HEK293 (cell line): ENCODE results near the gene RCL1.
"Not testable (repeated sequence)": the region's sequence is repeated elsewhere in the genome, so short reads cannot be mapped to it uniquely, and the experiment has no call there.

ENCODE experiments used
- CTCF ChIA-PET: fragments of 350-600 bp; formaldehyde crosslinking; extraction: SDS; loops from one replicate; lab custom pipeline; 2021; ENCODE audit warnings: antibody characterized with exemption; lab: Yijun Ruan, JAX
- POLR2A ChIA-PET: fragments of 300-600 bp; formaldehyde crosslinking; extraction: SDS; loops from one replicate; lab custom pipeline; 2020; ENCODE audit warnings: antibody characterized with exemption, inconsistent platforms; lab: Yijun Ruan, JAX
- H3K27ac ChIP-seq: fragments of 200-500 bp; sonication (Bioruptor generic); 2 replicates; pipeline ENCODE4 v1.5.1; 2014; ENCODE audit warnings: low read depth, low read length, control low read depth, inconsistent platforms; ENCODE audit errors: extremely low read depth
- H3K36me3 ChIP-seq, 2 experiments: fragments of 200-500 bp in 1 of 2; sonication (Bioruptor generic) in 1 of 2; 1 replicate in 1 of 2; 2 replicates in 1 of 2; pipeline ENCODE4 v1.5.1; 2014 to 2017; ENCODE audit warnings: inconsistent platforms in 2 of 2, low read length in 2 of 2; ENCODE audit not compliant: control insufficient read depth in 2 of 2, insufficient read depth in 1 of 2
- H3K4me1 ChIP-seq: fragments of 200-500 bp; sonication (Bioruptor generic); 2 replicates; pipeline ENCODE4 v1.5.1; 2014; ENCODE audit warnings: mild to moderate bottlenecking, low read length, inconsistent platforms; ENCODE audit not compliant: control insufficient read depth, insufficient read depth
- H3K4me3 ChIP-seq: 2 replicates; pipeline ENCODE4 v1.5.1; 2011; ENCODE audit warnings: low read depth, mild to moderate bottlenecking, control low read depth, low read length, moderate library complexity
- H3K9me3 ChIP-seq: fragments of 200-500 bp; sonication (Bioruptor generic); 2 replicates; pipeline ENCODE4 v1.5.1; 2014; ENCODE audit warnings: low read depth, low read length, inconsistent platforms; ENCODE audit not compliant: control insufficient read depth, insufficient read depth
- GFI1B ChIP-seq: fragments of 450-650 bp; formaldehyde crosslinking; IDR thresholded peaks from 2 replicates; pipeline ENCODE4 v1.5.1; 2016; ENCODE audit warnings: missing biosample characterization, missing genetic modification characterization
- SP2 ChIP-seq: fragments of 450-650 bp; formaldehyde crosslinking; IDR thresholded peaks from 2 replicates; pipeline ENCODE4 v1.5.1; 2016; ENCODE audit warnings: missing biosample characterization, missing genetic modification characterization
- TRIM28 ChIP-seq: IDR thresholded peaks from 2 replicates; pipeline ENCODE4 v1.6.1; 2011; ENCODE audit warnings: low read length, control low read depth, borderline replicate concordance
- ZNF140 ChIP-seq: fragments of 450-650 bp; formaldehyde crosslinking; IDR thresholded peaks from 2 replicates; pipeline ENCODE4 v1.5.1; 2016; ENCODE audit warnings: missing biosample characterization, missing genetic modification characterization
- ZNF148 ChIP-seq: fragments of 450-650 bp; formaldehyde crosslinking; IDR thresholded peaks from 2 replicates; pipeline ENCODE4 v1.5.0; 2017; ENCODE audit warnings: missing biosample characterization, missing genetic modification characterization, borderline replicate concordance
- ZNF169 ChIP-seq: fragments of 450-650 bp; formaldehyde crosslinking; IDR thresholded peaks from 2 replicates; pipeline ENCODE4 v1.5.1; 2016; ENCODE audit warnings: missing biosample characterization, missing genetic modification characterization
- ZNF175 ChIP-seq: fragments of 450-650 bp; formaldehyde crosslinking; IDR thresholded peaks from 2 replicates; pipeline ENCODE4 v1.5.1; 2016; ENCODE audit warnings: missing biosample characterization, missing genetic modification characterization
- ZNF341 ChIP-seq: fragments of 450-650 bp; formaldehyde crosslinking; IDR thresholded peaks from 2 replicates; pipeline ENCODE4; 2016; ENCODE audit warnings: low read depth, missing biosample characterization, missing genetic modification characterization
- ZNF394 ChIP-seq: fragments of 450-650 bp; formaldehyde crosslinking; IDR thresholded peaks from 2 replicates; pipeline ENCODE4 v1.5.1; 2016; ENCODE audit warnings: missing biosample characterization, missing genetic modification characterization, mild to moderate bottlenecking, moderate library complexity, borderline replicate concordance
- ZNF404 ChIP-seq: fragments of 450-650 bp; formaldehyde crosslinking; IDR thresholded peaks from 2 replicates; pipeline ENCODE4 v1.5.1; 2017; ENCODE audit warnings: missing biosample characterization, missing genetic modification characterization
- ZNF510 ChIP-seq: fragments of 450-650 bp; formaldehyde crosslinking; IDR thresholded peaks from 2 replicates; pipeline ENCODE4 v1.5.1; 2018; ENCODE audit warnings: mild to moderate bottlenecking, missing genetic modification characterization, missing biosample characterization; ENCODE audit not compliant: insufficient replicate concordance
- ZNF514 ChIP-seq: fragments of 450-650 bp; formaldehyde crosslinking; IDR thresholded peaks from 2 replicates; pipeline ENCODE4 v1.5.1; 2016; ENCODE audit warnings: missing biosample characterization, missing genetic modification characterization
- ZNF521 ChIP-seq: fragments of 450-650 bp; formaldehyde crosslinking; IDR thresholded peaks from 2 replicates; pipeline ENCODE4 v1.5.1; 2017; ENCODE audit warnings: missing biosample characterization, mild to moderate bottlenecking, missing genetic modification characterization
- ZNF529 ChIP-seq: fragments of 450-650 bp; formaldehyde crosslinking; IDR thresholded peaks from 2 replicates; pipeline ENCODE4 v1.5.1; 2017; ENCODE audit warnings: missing genetic modification characterization, missing biosample characterization; ENCODE audit not compliant: insufficient replicate concordance
- ZNF837 ChIP-seq: fragments of 450-650 bp; formaldehyde crosslinking; IDR thresholded peaks from 2 replicates; pipeline ENCODE4 v1.5.1; 2016; ENCODE audit warnings: missing biosample characterization, missing genetic modification characterization
- ZSCAN5A ChIP-seq: fragments of 450-650 bp; formaldehyde crosslinking; IDR thresholded peaks from 2 replicates; pipeline ENCODE4 v1.5.1; 2016; ENCODE audit warnings: missing biosample characterization, missing genetic modification characterization
- TF ChIP-seq, protein P1 (sequence below): fragments of 450-650 bp; formaldehyde crosslinking; IDR thresholded peaks from 2 replicates; pipeline ENCODE4; 2016; ENCODE audit warnings: missing biosample characterization, missing genetic modification characterization
- TF ChIP-seq, protein P2 (sequence below): fragments of 450-650 bp; formaldehyde crosslinking; IDR thresholded peaks from 2 replicates; pipeline ENCODE4 v1.5.1; 2016; ENCODE audit warnings: missing biosample characterization, missing genetic modification characterization, borderline replicate concordance

Gene RCL1

DNA sequence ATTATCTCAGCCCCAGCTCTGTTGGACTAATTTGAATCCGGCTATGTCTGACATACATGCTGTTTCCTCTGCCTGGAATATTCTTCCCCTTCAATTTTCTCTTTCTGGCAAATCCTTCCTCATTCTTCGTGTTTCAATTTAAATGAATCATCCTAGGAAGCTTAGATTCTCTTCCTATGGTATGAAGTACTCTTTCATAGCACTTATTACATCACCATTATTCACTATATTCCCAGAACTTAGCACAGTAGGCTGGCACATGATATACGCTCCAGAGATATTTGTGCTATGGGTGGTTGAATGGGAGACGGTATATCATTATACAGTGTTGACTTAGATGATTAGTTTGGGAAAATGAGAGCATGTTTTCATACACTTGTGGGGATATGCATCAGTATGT is 101.3 kb downstream of the RCL1 start:
- CTCF ChIA-PET = interaction anchor here (1.1 kb wide), 1 partner anchor 696 kb away, joined by 3 read pairs; no protein-coding TSS in a partner anchor
- Histone ChIP-seq H3K36me3 (no peaks in the 10 kb centered on the region), H3K27ac (no peak overlapping the region), H3K9me3 (no peaks in the 10 kb centered on the region), H3K4me1 (no peaks in the 10 kb centered on the region), H3K4me3 (no peak overlapping the region)
- POLR2A ChIA-PET = interaction anchor here (1.5 kb wide), 1 partner anchor 91 kb away, joined by 3 read pairs; the partner anchor contains the start of gene JAK2
- TF ChIP-seq, protein P1, sequence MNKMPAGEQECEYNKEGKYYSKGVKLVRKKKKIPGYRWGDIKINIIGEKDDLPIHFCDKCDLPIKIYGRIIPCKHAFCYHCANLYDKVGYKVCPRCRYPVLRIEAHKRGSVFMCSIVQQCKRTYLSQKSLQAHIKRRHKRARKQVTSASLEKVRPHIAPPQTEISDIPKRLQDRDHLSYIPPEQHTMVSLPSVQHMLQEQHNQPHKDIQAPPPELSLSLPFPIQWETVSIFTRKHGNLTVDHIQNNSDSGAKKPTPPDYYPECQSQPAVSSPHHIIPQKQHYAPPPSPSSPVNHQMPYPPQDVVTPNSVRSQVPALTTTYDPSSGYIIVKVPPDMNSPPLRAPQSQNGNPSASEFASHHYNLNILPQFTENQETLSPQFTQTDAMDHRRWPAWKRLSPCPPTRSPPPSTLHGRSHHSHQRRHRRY (tag by site-specific recombination) = no peak
- TF ChIP-seq ZNF169 (tag by site-specific recombination) = no peak
- TF ChIP-seq ZNF521 (tag by site-specific recombination) = no peak
- no peak for TF ChIP-seq SP2

DNA sequence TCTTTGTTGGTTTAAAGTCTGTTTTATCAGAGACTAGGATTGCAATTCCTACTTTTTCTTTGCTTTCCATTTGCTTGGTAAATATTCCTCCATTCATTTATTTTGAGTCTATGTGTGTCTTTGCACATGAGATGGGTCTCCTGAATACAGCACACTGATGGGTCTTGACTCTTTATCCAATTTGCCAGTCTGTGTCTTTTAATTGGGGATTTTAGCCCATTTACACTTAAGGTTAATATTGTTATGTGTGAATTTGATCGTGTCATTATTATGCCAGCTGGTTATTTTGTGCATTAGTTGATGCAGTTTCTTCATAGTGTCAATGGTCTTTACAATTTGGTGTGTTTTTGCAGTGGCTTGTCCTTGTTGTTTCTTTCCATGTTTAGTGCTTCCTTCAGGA is 107.1 kb downstream of the RCL1 start:
- CTCF ChIA-PET = not testable (repeated sequence)
- TF ChIP-seq ZNF529 (tag by site-specific recombination) = peak; percentile 66
- TF ChIP-seq, all 188 proteins: peak for 1; not testable (repeated sequence) for 187
- POLR2A ChIA-PET = not testable (repeated sequence)

DNA sequence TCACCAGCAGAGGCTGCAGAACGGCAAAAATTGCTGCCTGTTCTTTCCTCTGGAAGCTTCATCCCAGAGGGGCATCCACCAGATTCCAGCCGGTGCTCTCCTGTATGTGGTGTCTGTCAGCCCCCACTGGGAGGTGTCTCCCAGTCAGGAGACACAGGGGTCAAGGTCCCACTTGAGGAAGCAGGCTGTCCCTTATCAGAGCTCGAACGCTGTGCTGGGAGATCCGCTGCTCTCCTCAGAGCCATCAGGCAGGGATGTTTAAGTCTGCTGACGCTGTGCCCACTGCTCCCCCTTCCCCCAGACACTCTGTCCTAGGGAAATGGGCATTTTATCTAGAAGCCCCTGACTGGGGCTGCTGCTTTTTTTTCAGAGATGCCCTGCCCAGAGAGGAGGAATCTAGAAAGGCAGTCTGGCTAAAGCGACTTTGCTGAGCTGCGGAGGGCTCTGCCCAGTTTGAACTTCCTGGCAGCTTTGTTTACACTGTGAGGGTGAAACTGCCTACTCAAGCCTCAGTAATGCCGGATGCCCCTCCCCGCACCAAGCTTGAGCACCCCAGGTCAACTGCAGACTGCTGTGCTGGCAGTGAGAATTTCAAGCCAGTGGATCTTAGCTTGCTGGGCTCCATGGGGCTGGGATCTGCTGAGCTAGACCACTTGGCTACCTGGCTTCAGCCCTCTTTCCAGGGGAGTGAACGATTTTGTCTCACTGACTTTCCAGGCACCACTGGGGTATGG is 108.8 kb downstream of the RCL1 start:
- CTCF ChIA-PET = interaction anchor here (1.1 kb wide), 1 partner anchor 142 kb away, joined by 4 read pairs; no protein-coding TSS in a partner anchor
- POLR2A ChIA-PET, H3K36me3 ChIP-seq, H3K9me3 ChIP-seq, H3K4me1 ChIP-seq, H3K27ac ChIP-seq, H3K4me3 ChIP-seq: not testable (repeated sequence)

More for the DNA sequence above, 107.1 kb downstream of the RCL1 start:
- H3K9me3 ChIP-seq, H3K36me3 ChIP-seq, H3K4me3 ChIP-seq, H3K27ac ChIP-seq, H3K4me1 ChIP-seq: not testable (repeated sequence)

DNA sequence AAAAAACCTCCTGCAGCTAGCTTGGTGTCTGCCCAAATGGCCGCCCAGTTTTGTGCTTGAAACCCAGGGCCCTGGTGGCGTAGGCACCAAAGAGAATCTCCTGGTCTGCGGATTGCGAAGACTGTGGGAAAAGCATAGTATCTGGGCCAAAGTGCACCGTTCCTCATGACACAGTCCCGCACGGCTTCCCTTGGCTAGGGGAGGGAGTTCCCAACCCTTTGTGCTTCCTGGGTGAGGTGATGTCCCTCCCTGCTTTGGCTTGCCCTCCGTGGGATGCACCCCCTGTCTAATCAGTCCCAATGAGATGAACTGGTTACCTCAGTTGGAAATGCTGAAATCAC is 109.4 kb downstream of the RCL1 start:
- ChIA-PET POLR2A (no interaction called here), CTCF (interaction anchor here (1.1 kb wide), 1 partner anchor 142 kb away, joined by 4 read pairs; no protein-coding TSS in a partner anchor)
- Histone ChIP-seq H3K9me3 (no peaks in the 10 kb centered on the region), H3K36me3 (no peaks in the 10 kb centered on the region), H3K4me1 (peaks cover 4% of the 10 kb centered on the region; the same call in 1 of the 2 replicates), H3K4me3 (no peak overlapping the region), H3K27ac (no peak overlapping the region)
- TF ChIP-seq ZNF394 = no peak
- TF ChIP-seq ZNF140 = no peak
- no peak for TF ChIP-seq ZNF175 (tag by site-specific recombination)
- TF ChIP-seq ZNF404 = no peak
- no peak for TF ChIP-seq ZNF514 (tag by site-specific recombination)
- no peak for TF ChIP-seq ZSCAN5A (tag by site-specific recombination)
- no peak for TF ChIP-seq ZNF341 (tag by site-specific recombination)
- no peak for TF ChIP-seq ZNF510 (tag by site-specific recombination)
- no peak for TF ChIP-seq ZNF148 (tag by site-specific recombination)
- TF ChIP-seq GFI1B (tag by site-specific recombination) = no peak
- TF ChIP-seq ZNF837 (tag by site-specific recombination) = no peak
- TF ChIP-seq TRIM28 = no peak
- TF ChIP-seq, protein P2, sequence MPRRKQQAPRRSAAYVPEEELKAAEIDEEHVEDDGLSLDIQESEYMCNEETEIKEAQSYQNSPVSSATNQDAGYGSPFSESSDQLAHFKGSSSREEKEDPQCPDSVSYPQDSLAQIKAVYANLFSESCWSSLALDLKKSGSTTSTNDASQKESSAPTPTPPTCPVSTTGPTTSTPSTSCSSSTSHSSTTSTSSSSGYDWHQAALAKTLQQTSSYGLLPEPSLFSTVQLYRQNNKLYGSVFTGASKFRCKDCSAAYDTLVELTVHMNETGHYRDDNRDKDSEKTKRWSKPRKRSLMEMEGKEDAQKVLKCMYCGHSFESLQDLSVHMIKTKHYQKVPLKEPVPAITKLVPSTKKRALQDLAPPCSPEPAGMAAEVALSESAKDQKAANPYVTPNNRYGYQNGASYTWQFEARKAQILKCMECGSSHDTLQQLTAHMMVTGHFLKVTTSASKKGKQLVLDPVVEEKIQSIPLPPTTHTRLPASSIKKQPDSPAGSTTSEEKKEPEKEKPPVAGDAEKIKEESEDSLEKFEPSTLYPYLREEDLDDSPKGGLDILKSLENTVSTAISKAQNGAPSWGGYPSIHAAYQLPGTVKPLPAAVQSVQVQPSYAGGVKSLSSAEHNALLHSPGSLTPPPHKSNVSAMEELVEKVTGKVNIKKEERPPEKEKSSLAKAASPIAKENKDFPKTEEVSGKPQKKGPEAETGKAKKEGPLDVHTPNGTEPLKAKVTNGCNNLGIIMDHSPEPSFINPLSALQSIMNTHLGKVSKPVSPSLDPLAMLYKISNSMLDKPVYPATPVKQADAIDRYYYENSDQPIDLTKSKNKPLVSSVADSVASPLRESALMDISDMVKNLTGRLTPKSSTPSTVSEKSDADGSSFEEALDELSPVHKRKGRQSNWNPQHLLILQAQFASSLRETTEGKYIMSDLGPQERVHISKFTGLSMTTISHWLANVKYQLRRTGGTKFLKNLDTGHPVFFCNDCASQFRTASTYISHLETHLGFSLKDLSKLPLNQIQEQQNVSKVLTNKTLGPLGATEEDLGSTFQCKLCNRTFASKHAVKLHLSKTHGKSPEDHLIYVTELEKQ = no peak
